Daoy (cell line): ENCODE measurements around the gene MGMT. TPM values are rescaled to one million over a fixed set of nuclear protein-coding genes. Genes with fewer than 3 reads are reported as not detected.
A peak's percentile ranks its signal among the peaks of the same experiment; 100 is the strongest.

Experiments used
- DNase-seq: peaks from one replicate; pipeline ENCODE4 v3.0.0-alpha.2; 2015; ENCODE audit warnings: low read depth
- total RNA-seq: library from RNA; depleted of rRNA; stranded (reverse); fragments of >200 nt; shearing (Covaris generic); gene quantifications from 2 replicates; pipeline ENCODE4 v1.2.3, GENCODE V29; 2014

Gene MGMT
- total RNA-seq, 1 experiment from 2014 or later: 14.9 TPM

- DNase-seq: no peak
Observed at GRCh38 chr10:129685271-129685670, 218.2 kb downstream of the MGMT start.

GRCh38 chr10:129689671-129690071 lies 222.6 kb downstream of the MGMT start:
- DNase-seq: no peak

GRCh38 chr10:129690248-129691070 lies 223.4 kb downstream of the MGMT start:
- no peak for DNase-seq

- DNase-seq: no peak
Observed at GRCh38 chr10:129692695-129693094, 225.7 kb downstream of the MGMT start.

- no peak for DNase-seq
Observed at GRCh38 chr10:129693382-129693781, 226.3 kb downstream of the MGMT start.

- no peak for DNase-seq
Observed at GRCh38 chr10:129694184-129694583, 227.1 kb downstream of the MGMT start.

- no peak for DNase-seq
Observed at GRCh38 chr10:129694691-129695243, 227.7 kb downstream of the MGMT start.

GRCh38 chr10:129695671-129696070 lies 228.6 kb downstream of the MGMT start:
- no peak for DNase-seq

GRCh38 chr10:129696636-129697035 lies 229.6 kb downstream of the MGMT start:
- no peak for DNase-seq

GRCh38 chr10:129697463-129698247 lies 230.6 kb downstream of the MGMT start:
- no peak for DNase-seq

GRCh38 chr10:129699722-129700340 lies 232.8 kb downstream of the MGMT start:
- DNase-seq: no peak

GRCh38 chr10:129702605-129703004 lies 235.6 kb downstream of the MGMT start:
- DNase-seq: no peak

GRCh38 chr10:129703287-129704137 lies 236.5 kb downstream of the MGMT start:
- DNase-seq: no peak

GRCh38 chr10:129704225-129704624 lies 237.2 kb downstream of the MGMT start:
- DNase-seq: no peak

- peak; percentile 44 for DNase-seq
Observed at GRCh38 chr10:129704786-129705525, 237.9 kb downstream of the MGMT start.

- DNase-seq: no peak
Observed at GRCh38 chr10:129705676-129706075, 238.6 kb downstream of the MGMT start.

GRCh38 chr10:129706081-129706480 lies 239.0 kb downstream of the MGMT start:
- DNase-seq: no peak

- no peak for DNase-seq
Observed at GRCh38 chr10:129706523-129706922, 239.5 kb downstream of the MGMT start.

- DNase-seq: peak; percentile 29
Observed at GRCh38 chr10:129707406-129708388, 240.7 kb downstream of the MGMT start.
